ENCODE data around the gene ZNF536. TPM values are rescaled to one million over a fixed set of nuclear protein-coding genes. Genes with fewer than 3 reads are reported as not detected.

Gene ZNF536
- total RNA-seq, 1 donor from 2014 or later: not detected

- no peak for DNase-seq (ENCODE audit: low spot score)
Measured at GRCh38 chr19:30361721-30362120, 10.5 kb upstream of the ZNF536 start.

- peak; percentile 60 for DNase-seq (ENCODE audit: low spot score)
Measured at GRCh38 chr19:30362156-30362754, 9.9 kb upstream of the ZNF536 start.

GRCh38 chr19:30363073-30363472 lies 9.1 kb upstream of the ZNF536 start:
- peak; percentile 28 for DNase-seq (ENCODE audit: low spot score)

GRCh38 chr19:30364866-30365800 lies 7.1 kb upstream of the ZNF536 start:
- peak; percentile 37 for DNase-seq (ENCODE audit: low spot score)

GRCh38 chr19:30366282-30366681 lies 5.9 kb upstream of the ZNF536 start:
- no peak for DNase-seq (ENCODE audit: low spot score)

- DNase-seq (ENCODE audit: low spot score): peak; percentile 53
Measured at GRCh38 chr19:30367006-30367405, 5.2 kb upstream of the ZNF536 start.

GRCh38 chr19:30367421-30367820 lies 4.8 kb upstream of the ZNF536 start:
- DNase-seq (ENCODE audit: low spot score): peak; percentile 57

GRCh38 chr19:30369833-30370232 lies 2.4 kb upstream of the ZNF536 start:
- DNase-seq (ENCODE audit: low spot score): no peak

- DNase-seq (ENCODE audit: low spot score): no peak
Measured at GRCh38 chr19:30371161-30371836, 885 bp upstream of the ZNF536 start.

- peak; percentile 14 for DNase-seq (ENCODE audit: low spot score)
Measured at GRCh38 chr19:30373593-30373992, 1.4 kb downstream of the ZNF536 start.

GRCh38 chr19:30374539-30374864 lies 2.3 kb downstream of the ZNF536 start:
- DNase-seq (ENCODE audit: low spot score): no peak

GRCh38 chr19:30374865-30375552 lies 2.8 kb downstream of the ZNF536 start:
- DNase-seq (ENCODE audit: low spot score): peak; percentile 81

- DNase-seq (ENCODE audit: low spot score): peak; percentile 76
Measured at GRCh38 chr19:30375553-30376031, 3.4 kb downstream of the ZNF536 start.

- DNase-seq (ENCODE audit: low spot score): peak; percentile 59
Measured at GRCh38 chr19:30376272-30376671, 4.1 kb downstream of the ZNF536 start.

GRCh38 chr19:30376826-30377425 lies 4.7 kb downstream of the ZNF536 start:
- DNase-seq (ENCODE audit: low spot score): peak; percentile 77

GRCh38 chr19:30378701-30379100 lies 6.5 kb downstream of the ZNF536 start:
- peak; percentile 37 for DNase-seq (ENCODE audit: low spot score)

- peak; percentile 67 for DNase-seq (ENCODE audit: low spot score)
Measured at GRCh38 chr19:30379841-30380610, 7.8 kb downstream of the ZNF536 start.

- DNase-seq (ENCODE audit: low spot score): peak; percentile 73
Measured at GRCh38 chr19:30381366-30381765, 9.2 kb downstream of the ZNF536 start.

GRCh38 chr19:30385174-30385573 lies 13.0 kb downstream of the ZNF536 start:
- DNase-seq (ENCODE audit: low spot score): peak; percentile 60

- DNase-seq (ENCODE audit: low spot score): peak; percentile 28
Measured at GRCh38 chr19:30385666-30386065, 13.5 kb downstream of the ZNF536 start.
